Peyer's patch (tissue), 4 donors: ENCODE results near the gene LMTK3. TPM values are rescaled to one million over a fixed set of nuclear protein-coding genes. Genes with fewer than 3 reads are reported as not detected.
A peak's percentile ranks its signal among the peaks of the same experiment; 100 is the strongest.

Experiments used
- DNase-seq, 3 donors: peaks; one replicate each; pipeline ENCODE4 v3.0.0-alpha.2; 2017 to 2019
- H3K27ac ChIP-seq, 4 donors: fragments of 200-600 bp; sonication (generic); one replicate each; pipeline ENCODE4 v1.5.1; 2016 to 2019
- H3K27me3 ChIP-seq, 2 donors: fragments of 200-600 bp; sonication (generic); one replicate each; pipeline ENCODE4 v1.5.1; 2019
- H3K36me3 ChIP-seq, 3 donors: fragments of 200-600 bp; sonication (generic); one replicate each; pipeline ENCODE4 v1.5.1; 2016 to 2019
- H3K4me1 ChIP-seq, 4 donors: fragments of 200-600 bp; sonication (generic); one replicate each; pipeline ENCODE4 v1.5.1; 2016 to 2019
- H3K4me3 ChIP-seq, 4 donors: fragments of 200-600 bp; sonication (generic); 1 replicate in 3 of 4; 2 replicates in 1 of 4; pipeline ENCODE4 v1.5.1; 2016 to 2019; ENCODE audit warnings: mild to moderate bottlenecking in 1 of 4
- H3K9me3 ChIP-seq, 4 donors: fragments of 200-600 bp; sonication (generic); one replicate each; pipeline ENCODE4 v1.5.1; 2016 to 2019; ENCODE audit warnings: mild to moderate bottlenecking in 1 of 4
- POLR2A ChIP-seq, 2 donors: fragments of 450-650 bp; IDR thresholded peaks; one replicate each; pipeline ENCODE4 v1.5.1; 2017; ENCODE audit warnings: antibody characterized with exemption in 2 of 2, mild to moderate bottlenecking in 2 of 2, moderate library complexity in 2 of 2
- total RNA-seq, 4 donors: library from RNA; depleted of rRNA; stranded (reverse); fragments of >200 nt; gene quantifications; one replicate each; pipeline ENCODE4 v1.1.0, GENCODE V29; 2016
- TF ChIP-seq, protein P1 (sequence below), 6 experiments: fragments of 450-650 bp in 4 of 6; fragments of 200-600 bp in 2 of 6; sonication (generic) in 1 of 6; IDR thresholded peaks; one replicate each; pipeline ENCODE4 v1.5.1; 2017 to 2019; ENCODE audit warnings: antibody characterized with exemption in 6 of 6, mild to moderate bottlenecking in 3 of 6, moderate library complexity in 1 of 6

Gene LMTK3
- total RNA-seq, 4 donors from 2014 or later, result 8.2 to 17.6 (median 12.8) TPM

- peak overlapping the region in 3 of 4 donors; percentile 1 to 79 (median 60) for H3K27ac ChIP-seq
- peaks cover 0 to 33% (median 1%) of the 10 kb centered on the region in 4 donors for H3K4me1 ChIP-seq
- H3K9me3 ChIP-seq, result no peaks in the 10 kb centered on the region
- no peak for DNase-seq
- H3K4me3 ChIP-seq, result no peak overlapping the region
- TF ChIP-seq, protein P1, sequence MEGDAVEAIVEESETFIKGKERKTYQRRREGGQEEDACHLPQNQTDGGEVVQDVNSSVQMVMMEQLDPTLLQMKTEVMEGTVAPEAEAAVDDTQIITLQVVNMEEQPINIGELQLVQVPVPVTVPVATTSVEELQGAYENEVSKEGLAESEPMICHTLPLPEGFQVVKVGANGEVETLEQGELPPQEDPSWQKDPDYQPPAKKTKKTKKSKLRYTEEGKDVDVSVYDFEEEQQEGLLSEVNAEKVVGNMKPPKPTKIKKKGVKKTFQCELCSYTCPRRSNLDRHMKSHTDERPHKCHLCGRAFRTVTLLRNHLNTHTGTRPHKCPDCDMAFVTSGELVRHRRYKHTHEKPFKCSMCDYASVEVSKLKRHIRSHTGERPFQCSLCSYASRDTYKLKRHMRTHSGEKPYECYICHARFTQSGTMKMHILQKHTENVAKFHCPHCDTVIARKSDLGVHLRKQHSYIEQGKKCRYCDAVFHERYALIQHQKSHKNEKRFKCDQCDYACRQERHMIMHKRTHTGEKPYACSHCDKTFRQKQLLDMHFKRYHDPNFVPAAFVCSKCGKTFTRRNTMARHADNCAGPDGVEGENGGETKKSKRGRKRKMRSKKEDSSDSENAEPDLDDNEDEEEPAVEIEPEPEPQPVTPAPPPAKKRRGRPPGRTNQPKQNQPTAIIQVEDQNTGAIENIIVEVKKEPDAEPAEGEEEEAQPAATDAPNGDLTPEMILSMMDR (IDR thresholded peaks at IDR 0.05), result no peak
- no peak for TF ChIP-seq POLR2A (IDR thresholded peaks at IDR 0.05)
- no peaks in the 10 kb centered on the region for H3K36me3 ChIP-seq
- H3K27me3 ChIP-seq, result no peaks in the 10 kb centered on the region
Measured at GRCh38 chr19:48556825-48557224, 45.2 kb upstream of the LMTK3 start.

- Histone ChIP-seq H3K27me3 (no peaks in the 10 kb centered on the region), H3K9me3 (no peaks in the 10 kb centered on the region), H3K36me3 (no peaks in the 10 kb centered on the region), H3K27ac (peak overlapping the region in 3 of 4 donors; percentile 1 to 79 (median 60)), H3K4me3 (no peak overlapping the region), H3K4me1 (peaks cover 0 to 40% (median 1%) of the 10 kb centered on the region in 4 donors)
- TF ChIP-seq, protein P1 (IDR thresholded peaks at IDR 0.05), result no peak
- DNase-seq, result peak in 2 of 3 donors; percentile 79 to 84
Measured at GRCh38 chr19:48556163-48556562, 44.5 kb upstream of the LMTK3 start.

- Histone ChIP-seq H3K4me1 (peaks cover 0 to 41% (median 1%) of the 10 kb centered on the region in 4 donors), H3K36me3 (no peaks in the 10 kb centered on the region), H3K9me3 (no peaks in the 10 kb centered on the region), H3K4me3 (no peak overlapping the region), H3K27ac (peak overlapping the region in 2 of 4 donors; percentile 47 to 88), H3K27me3 (no peaks in the 10 kb centered on the region)
- TF ChIP-seq, protein P1 (IDR thresholded peaks at IDR 0.05), result no peak
- TF ChIP-seq POLR2A (IDR thresholded peaks at IDR 0.05), result no peak
- DNase-seq, result no peak
Measured at GRCh38 chr19:48554385-48555091, 42.9 kb upstream of the LMTK3 start.

DNA sequence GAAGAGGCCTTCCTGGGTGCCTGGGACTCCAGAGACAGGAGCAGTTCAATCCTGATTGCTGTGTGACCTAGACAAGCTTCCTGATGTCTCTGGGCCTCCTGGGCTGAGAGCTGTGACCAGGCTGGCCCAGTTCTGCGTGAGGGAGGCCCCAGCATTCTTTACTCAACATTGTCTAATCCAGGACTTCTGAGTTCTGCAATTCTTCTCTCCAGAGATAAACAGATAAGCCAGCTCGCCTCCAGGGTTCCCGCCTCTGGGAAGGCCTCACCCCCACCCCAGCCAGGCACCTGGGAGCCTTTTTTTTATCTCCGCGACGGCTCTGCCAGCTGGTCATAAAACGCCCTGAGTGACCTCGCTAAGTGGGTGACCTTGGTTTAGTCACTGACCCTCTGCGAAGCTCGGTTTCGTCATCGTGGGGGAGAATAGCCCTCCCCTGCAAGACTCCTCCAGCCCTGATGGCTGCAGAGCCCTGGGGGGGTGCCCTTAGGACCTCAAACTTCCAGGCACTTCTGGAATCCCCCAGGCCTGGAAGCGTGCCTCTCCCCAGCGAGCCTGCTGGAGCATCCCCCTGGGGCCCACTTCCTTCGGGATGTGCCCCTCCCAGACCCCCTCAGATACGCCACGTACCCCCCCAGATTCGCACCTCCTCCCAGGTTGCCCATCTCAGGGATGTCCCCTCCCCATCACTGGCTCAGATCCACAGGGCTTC lies 42.2 kb upstream of the LMTK3 start:
- peak in 2 of 3 donors; percentile 81 to 82 for DNase-seq
- no peaks in the 10 kb centered on the region for H3K27me3 ChIP-seq
- no peaks in the 10 kb centered on the region for H3K36me3 ChIP-seq
- TF ChIP-seq POLR2A (IDR thresholded peaks at IDR 0.05), result no peak
- TF ChIP-seq, protein P1 (IDR thresholded peaks at IDR 0.05), result no peak
- peak overlapping the region in 2 of 4 donors; percentile 47 to 88 for H3K27ac ChIP-seq
- H3K4me1 ChIP-seq, result peaks cover 0 to 41% (median 1%) of the 10 kb centered on the region in 4 donors
- H3K9me3 ChIP-seq, result no peaks in the 10 kb centered on the region
- no peak overlapping the region for H3K4me3 ChIP-seq

DNA sequence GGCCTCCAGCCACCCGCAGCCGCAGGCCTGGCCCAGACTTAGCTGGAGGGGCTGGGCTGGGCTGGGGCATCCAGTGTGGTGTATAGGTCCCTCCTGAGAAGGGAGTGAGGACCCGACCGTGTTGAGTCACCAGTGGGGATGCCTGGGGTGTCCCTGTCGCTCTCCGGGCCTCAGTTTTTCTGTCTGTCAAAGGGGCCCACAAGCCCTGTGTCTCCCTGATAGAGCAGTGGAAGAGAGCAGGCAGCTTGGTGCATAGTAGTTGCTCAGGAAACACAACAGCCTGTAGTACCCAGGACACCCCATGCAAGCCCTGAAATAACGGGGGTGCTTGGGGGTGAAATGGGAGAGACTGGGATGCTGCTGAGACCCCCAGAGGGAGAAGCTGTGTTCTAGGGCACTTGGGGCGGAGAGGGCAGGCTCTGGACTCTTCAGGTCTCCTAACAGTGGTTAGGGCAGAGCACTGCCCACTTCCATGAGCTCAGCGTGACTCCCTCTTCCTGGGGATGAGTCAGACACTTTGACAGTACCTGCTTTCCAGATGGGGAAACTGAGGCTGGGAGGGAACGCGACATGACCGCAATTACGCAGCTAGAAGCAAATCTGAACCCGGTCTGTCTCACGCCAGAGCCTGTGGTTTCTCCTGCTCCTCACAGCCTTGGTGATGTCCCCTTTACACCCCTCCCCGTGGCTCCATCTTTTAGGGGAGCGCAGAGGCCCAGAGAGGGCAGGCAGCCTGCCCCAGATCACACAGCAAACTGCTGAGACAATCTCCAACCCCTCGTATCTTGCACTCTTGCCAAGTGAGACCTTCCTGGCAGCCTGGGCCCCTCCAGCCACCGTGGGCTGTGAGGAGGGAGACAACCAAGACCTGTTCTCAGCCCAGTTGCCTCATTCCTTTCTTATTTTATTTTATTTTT lies 41.0 kb upstream of the LMTK3 start:
- H3K4me1 ChIP-seq, result peaks cover 0 to 41% (median 1%) of the 10 kb centered on the region in 4 donors
- no peaks in the 10 kb centered on the region for H3K9me3 ChIP-seq
- H3K4me3 ChIP-seq, result peak overlapping the region in 2 of 4 donors; percentile 37 to 40
- H3K27me3 ChIP-seq, result no peaks in the 10 kb centered on the region
- H3K27ac ChIP-seq, result peak overlapping the region in 3 of 4 donors; percentile 32 to 88 (median 74)
- TF ChIP-seq POLR2A (IDR thresholded peaks at IDR 0.05), result no peak
- TF ChIP-seq, protein P1 (IDR thresholded peaks at IDR 0.05), result no peak
- no peak for DNase-seq
- no peaks in the 10 kb centered on the region for H3K36me3 ChIP-seq
